ENCODE results near the gene SORCS2. TPM values are rescaled to one million over a fixed set of nuclear protein-coding genes. Genes with fewer than 3 reads are reported as not detected.

Gene SORCS2
- total and polyA plus RNA-seq, 2 donors, result 2.2 to 2.7 TPM

- H3K27ac ChIP-seq (ENCODE audit: low read depth in 1 of 2, low read length in 1 of 2), result no peak overlapping the region
- H3K36me3 ChIP-seq (ENCODE audit: control insufficient read depth in 2 of 2, insufficient read depth in 2 of 2, low read length in 1 of 2), result no peaks in the 10 kb centered on the region
- H3K9me3 ChIP-seq (ENCODE audit: control insufficient read depth in 2 of 2, insufficient read depth in 1 of 2, low read length in 1 of 2), result no peaks in the 10 kb centered on the region
- no peaks in the 10 kb centered on the region for H3K4me1 ChIP-seq (ENCODE audit: control insufficient read depth in 2 of 2, insufficient read depth in 2 of 2, low read length in 2 of 2)
- no peaks in the 10 kb centered on the region for H3K27me3 ChIP-seq (ENCODE audit: control insufficient read depth in 2 of 2, insufficient read depth in 1 of 2, low read length in 1 of 2)
- WGBS, result 85% methylated on average over 13 of the region's 13 CpGs
- no peak for DNase-seq (ENCODE audit: low read depth in 6 of 9, low spot score in 9 of 9)
- no peak overlapping the region for H3K4me3 ChIP-seq (ENCODE audit: low read length in 2 of 2)
Measured at GRCh38 chr4:7770224-7771050, 578.1 kb downstream of the SORCS2 start.

- H3K9me3 ChIP-seq (ENCODE audit: control insufficient read depth in 2 of 2, insufficient read depth in 1 of 2, low read length in 1 of 2), result no peaks in the 10 kb centered on the region
- no peaks in the 10 kb centered on the region for H3K4me1 ChIP-seq (ENCODE audit: control insufficient read depth in 2 of 2, insufficient read depth in 2 of 2, low read length in 2 of 2)
- H3K36me3 ChIP-seq (ENCODE audit: control insufficient read depth in 2 of 2, insufficient read depth in 2 of 2, low read length in 1 of 2), result no peaks in the 10 kb centered on the region
- H3K27me3 ChIP-seq (ENCODE audit: control insufficient read depth in 2 of 2, insufficient read depth in 1 of 2, low read length in 1 of 2), result no peaks in the 10 kb centered on the region
- no peak overlapping the region for H3K4me3 ChIP-seq (ENCODE audit: low read length in 2 of 2)
- DNase-seq (ENCODE audit: low read depth in 6 of 9, low spot score in 9 of 9), result no peak
- WGBS, result 38% methylated on average over 6 of the region's 6 CpGs
- H3K27ac ChIP-seq (ENCODE audit: low read depth in 1 of 2, low read length in 1 of 2), result no peak overlapping the region
Measured at GRCh38 chr4:7771056-7771455, 578.7 kb downstream of the SORCS2 start.

- DNase-seq (ENCODE audit: low read depth in 6 of 9, low spot score in 9 of 9), result no peak
- Histone ChIP-seq H3K4me1 (ENCODE audit: control insufficient read depth in 2 of 2, insufficient read depth in 2 of 2, low read length in 2 of 2) (no peaks in the 10 kb centered on the region), H3K36me3 (ENCODE audit: control insufficient read depth in 2 of 2, insufficient read depth in 2 of 2, low read length in 1 of 2) (no peaks in the 10 kb centered on the region), H3K4me3 (ENCODE audit: low read length in 2 of 2) (no peak overlapping the region), H3K27ac (ENCODE audit: low read depth in 1 of 2, low read length in 1 of 2) (no peak overlapping the region), H3K9me3 (ENCODE audit: control insufficient read depth in 2 of 2, insufficient read depth in 1 of 2, low read length in 1 of 2) (no peaks in the 10 kb centered on the region), H3K27me3 (ENCODE audit: control insufficient read depth in 2 of 2, insufficient read depth in 1 of 2, low read length in 1 of 2) (no peaks in the 10 kb centered on the region)
- WGBS, result 90% methylated on average over 26 of the region's 26 CpGs
Measured at GRCh38 chr4:7771541-7772507, 579.5 kb downstream of the SORCS2 start.

- no peak overlapping the region for H3K27ac ChIP-seq (ENCODE audit: low read depth in 1 of 2, low read length in 1 of 2)
- H3K9me3 ChIP-seq (ENCODE audit: control insufficient read depth in 2 of 2, insufficient read depth in 1 of 2, low read length in 1 of 2), result no peaks in the 10 kb centered on the region
- DNase-seq (ENCODE audit: low read depth in 6 of 9, low spot score in 9 of 9), result no peak
- 89% methylated on average over 31 of the region's 31 CpGs for WGBS
- no peaks in the 10 kb centered on the region for H3K36me3 ChIP-seq (ENCODE audit: control insufficient read depth in 2 of 2, insufficient read depth in 2 of 2, low read length in 1 of 2)
- H3K27me3 ChIP-seq (ENCODE audit: control insufficient read depth in 2 of 2, insufficient read depth in 1 of 2, low read length in 1 of 2), result no peaks in the 10 kb centered on the region
- H3K4me3 ChIP-seq (ENCODE audit: low read length in 2 of 2), result no peak overlapping the region
- no peaks in the 10 kb centered on the region for H3K4me1 ChIP-seq (ENCODE audit: control insufficient read depth in 2 of 2, insufficient read depth in 2 of 2, low read length in 2 of 2)
Measured at GRCh38 chr4:7772711-7773385, 580.5 kb downstream of the SORCS2 start.

GRCh38 chr4:7773401-7774180, 581.3 kb downstream of the SORCS2 start:
- Histone ChIP-seq H3K9me3 (ENCODE audit: control insufficient read depth in 2 of 2, insufficient read depth in 1 of 2, low read length in 1 of 2) (no peaks in the 10 kb centered on the region), H3K27me3 (ENCODE audit: control insufficient read depth in 2 of 2, insufficient read depth in 1 of 2, low read length in 1 of 2) (no peaks in the 10 kb centered on the region), H3K27ac (ENCODE audit: low read depth in 1 of 2, low read length in 1 of 2) (no peak overlapping the region), H3K4me1 (ENCODE audit: control insufficient read depth in 2 of 2, insufficient read depth in 2 of 2, low read length in 2 of 2) (no peaks in the 10 kb centered on the region), H3K4me3 (ENCODE audit: low read length in 2 of 2) (no peak overlapping the region), H3K36me3 (ENCODE audit: control insufficient read depth in 2 of 2, insufficient read depth in 2 of 2, low read length in 1 of 2) (no peaks in the 10 kb centered on the region)
- WGBS, result 96% methylated on average over 24 of the region's 24 CpGs
- DNase-seq (ENCODE audit: low read depth in 6 of 9, low spot score in 9 of 9), result no peak

- Histone ChIP-seq H3K27ac (ENCODE audit: low read depth in 1 of 2, low read length in 1 of 2) (no peak overlapping the region), H3K4me3 (ENCODE audit: low read length in 2 of 2) (no peak overlapping the region), H3K4me1 (ENCODE audit: control insufficient read depth in 2 of 2, insufficient read depth in 2 of 2, low read length in 2 of 2) (no peaks in the 10 kb centered on the region), H3K27me3 (ENCODE audit: control insufficient read depth in 2 of 2, insufficient read depth in 1 of 2, low read length in 1 of 2) (no peaks in the 10 kb centered on the region), H3K9me3 (ENCODE audit: control insufficient read depth in 2 of 2, insufficient read depth in 1 of 2, low read length in 1 of 2) (no peaks in the 10 kb centered on the region), H3K36me3 (ENCODE audit: control insufficient read depth in 2 of 2, insufficient read depth in 2 of 2, low read length in 1 of 2) (no peaks in the 10 kb centered on the region)
- no peak for DNase-seq (ENCODE audit: low read depth in 6 of 9, low spot score in 9 of 9)
- WGBS, result 96% methylated on average over 22 of the region's 22 CpGs
Measured at GRCh38 chr4:7774301-7775294, 582.3 kb downstream of the SORCS2 start.

- Histone ChIP-seq H3K4me3 (ENCODE audit: low read length in 2 of 2) (no peak overlapping the region), H3K9me3 (ENCODE audit: control insufficient read depth in 2 of 2, insufficient read depth in 1 of 2, low read length in 1 of 2) (no peaks in the 10 kb centered on the region), H3K36me3 (ENCODE audit: control insufficient read depth in 2 of 2, insufficient read depth in 2 of 2, low read length in 1 of 2) (no peaks in the 10 kb centered on the region), H3K27me3 (ENCODE audit: control insufficient read depth in 2 of 2, insufficient read depth in 1 of 2, low read length in 1 of 2) (no peaks in the 10 kb centered on the region), H3K4me1 (ENCODE audit: control insufficient read depth in 2 of 2, insufficient read depth in 2 of 2, low read length in 2 of 2) (no peaks in the 10 kb centered on the region), H3K27ac (ENCODE audit: low read depth in 1 of 2, low read length in 1 of 2) (no peak overlapping the region)
- DNase-seq (ENCODE audit: low read depth in 6 of 9, low spot score in 9 of 9), result no peak
- WGBS, result 95% methylated on average over 9 of the region's 9 CpGs
Measured at GRCh38 chr4:7775396-7775795, 583.1 kb downstream of the SORCS2 start.

All from thymus (tissue), 11 donors.